ENCODE results near the gene PHACTR3.
"Not testable (repeated sequence)": the region's sequence is repeated elsewhere in the genome, so short reads cannot be mapped to it uniquely, and the experiment has no call there.

The PHACTR3 gene

GRCh38 chr20:59850018-59850641 lies 245.8 kb downstream of the PHACTR3 start:
- no peak overlapping the region for H3K27ac ChIP-seq
- H3K4me3 ChIP-seq (ENCODE audit: low read depth in 1 of 2, low read length in 1 of 2) = no peak overlapping the region
- H3K27me3 ChIP-seq = no peaks in the 10 kb centered on the region
- no peaks in the 10 kb centered on the region for H3K9me3 ChIP-seq
- H3K36me3 ChIP-seq = no peaks in the 10 kb centered on the region
- peak; percentile 19 for TF ChIP-seq CTCF (IDR thresholded peaks at IDR 0.05)
- H3K4me1 ChIP-seq (ENCODE audit: control insufficient read depth in 1 of 2, insufficient read depth in 1 of 2, low read depth in 1 of 2, low read length in 1 of 2) = no peaks in the 10 kb centered on the region

- not testable (repeated sequence) for H3K4me3 ChIP-seq (ENCODE audit: low read depth in 1 of 2, low read length in 1 of 2); H3K4me1 ChIP-seq (ENCODE audit: control insufficient read depth in 1 of 2, insufficient read depth in 1 of 2, low read depth in 1 of 2, low read length in 1 of 2); H3K9me3 ChIP-seq; H3K36me3 ChIP-seq; H3K27ac ChIP-seq; H3K27me3 ChIP-seq
These were observed 252.2 kb downstream of the PHACTR3 start for GRCh38 chr20:59856526-59856925.

GRCh38 chr20:59856941-59857340 lies 252.6 kb downstream of the PHACTR3 start:
- H3K27me3 ChIP-seq; H3K9me3 ChIP-seq; H3K4me3 ChIP-seq (ENCODE audit: low read depth in 1 of 2, low read length in 1 of 2); H3K27ac ChIP-seq; H3K4me1 ChIP-seq (ENCODE audit: control insufficient read depth in 1 of 2, insufficient read depth in 1 of 2, low read depth in 1 of 2, low read length in 1 of 2); H3K36me3 ChIP-seq: not testable (repeated sequence)

- Histone ChIP-seq H3K4me1 (ENCODE audit: control insufficient read depth in 1 of 2, insufficient read depth in 1 of 2, low read depth in 1 of 2, low read length in 1 of 2) (no peaks in the 10 kb centered on the region), H3K4me3 (ENCODE audit: low read depth in 1 of 2, low read length in 1 of 2) (no peak overlapping the region), H3K9me3 (no peaks in the 10 kb centered on the region), H3K27ac (no peak overlapping the region), H3K27me3 (no peaks in the 10 kb centered on the region), H3K36me3 (no peaks in the 10 kb centered on the region)
- TF ChIP-seq CTCF (IDR thresholded peaks at IDR 0.05) = no peak
These were observed 253.6 kb downstream of the PHACTR3 start for GRCh38 chr20:59857966-59858365.

- Histone ChIP-seq H3K4me1 (ENCODE audit: control insufficient read depth in 1 of 2, insufficient read depth in 1 of 2, low read depth in 1 of 2, low read length in 1 of 2) (no peaks in the 10 kb centered on the region), H3K27ac (no peak overlapping the region), H3K4me3 (ENCODE audit: low read depth in 1 of 2, low read length in 1 of 2) (no peak overlapping the region), H3K27me3 (no peaks in the 10 kb centered on the region), H3K36me3 (no peaks in the 10 kb centered on the region), H3K9me3 (no peaks in the 10 kb centered on the region)
- no peak for TF ChIP-seq CTCF (IDR thresholded peaks at IDR 0.05)
These were observed 254.1 kb downstream of the PHACTR3 start for GRCh38 chr20:59858425-59858824.

- no peaks in the 10 kb centered on the region for H3K36me3 ChIP-seq
- H3K27me3 ChIP-seq = no peaks in the 10 kb centered on the region
- no peak overlapping the region for H3K27ac ChIP-seq
- TF ChIP-seq CTCF (IDR thresholded peaks at IDR 0.05) = no peak
- H3K4me1 ChIP-seq (ENCODE audit: control insufficient read depth in 1 of 2, insufficient read depth in 1 of 2, low read depth in 1 of 2, low read length in 1 of 2) = no peaks in the 10 kb centered on the region
- no peaks in the 10 kb centered on the region for H3K9me3 ChIP-seq
- no peak overlapping the region for H3K4me3 ChIP-seq (ENCODE audit: low read depth in 1 of 2, low read length in 1 of 2)
These were observed 257.1 kb downstream of the PHACTR3 start for GRCh38 chr20:59861401-59861800.

- no peak overlapping the region for H3K4me3 ChIP-seq (ENCODE audit: low read depth in 1 of 2, low read length in 1 of 2)
- no peaks in the 10 kb centered on the region for H3K4me1 ChIP-seq (ENCODE audit: control insufficient read depth in 1 of 2, insufficient read depth in 1 of 2, low read depth in 1 of 2, low read length in 1 of 2)
- H3K9me3 ChIP-seq = no peaks in the 10 kb centered on the region
- no peak for TF ChIP-seq CTCF (IDR thresholded peaks at IDR 0.05)
- H3K27me3 ChIP-seq = no peaks in the 10 kb centered on the region
- H3K27ac ChIP-seq = no peak overlapping the region
- no peaks in the 10 kb centered on the region for H3K36me3 ChIP-seq
These were observed 258.7 kb downstream of the PHACTR3 start for GRCh38 chr20:59863058-59863457.
